NCI-H2107 (cell line): Measurements from ENCODE around the gene CAMTA2.
A peak's percentile ranks its signal among the peaks of the same experiment; 100 is the strongest.

Experiments used
- DNase-seq: peaks from one replicate; lab custom pipeline; 2025; lab: John Stamatoyannopoulos, UW

CAMTA2 gene

GRCh38 chr17:5002121-5002788 is 14.8 kb upstream of the CAMTA2 start:
- no peak for DNase-seq

- no peak for DNase-seq
Observed at GRCh38 chr17:5000237-5000639, 12.8 kb upstream of the CAMTA2 start.

GRCh38 chr17:4999430-5000093 is 12.1 kb upstream of the CAMTA2 start:
- DNase-seq = no peak

- no peak for DNase-seq
Observed at GRCh38 chr17:4998732-4999429, 11.4 kb upstream of the CAMTA2 start.

- DNase-seq = no peak
Observed at GRCh38 chr17:4998027-4998731, 10.7 kb upstream of the CAMTA2 start.

GRCh38 chr17:4997302-4998026 is 10.0 kb upstream of the CAMTA2 start, which contains the start of the genes INCA1 and KIF1C:
Gene INCA1, minus strand, starts transcription at chr17:4997522. Its CDS starts 3,085 bp downstream, at chr17:4994437.
Gene KIF1C, plus strand, starts transcription at chr17:4997950. Its CDS starts 2,297 bp downstream, at chr17:5000247.
- peak; percentile 47 for DNase-seq

- no peak for DNase-seq
Observed at GRCh38 chr17:4994081-4994595, 6.7 kb upstream of the CAMTA2 start.

GRCh38 chr17:4987767-4988567 is 492 bp upstream of the CAMTA2 start:
- DNase-seq = no peak

GRCh38 chr17:4986403-4986802 is 1.1 kb downstream of the CAMTA2 start:
- no peak for DNase-seq

GRCh38 chr17:4982305-4982704 is 5.2 kb downstream of the CAMTA2 start:
- no peak for DNase-seq

GRCh38 chr17:4980644-4981216 is 6.7 kb downstream of the CAMTA2 start:
- DNase-seq = no peak

GRCh38 chr17:4978726-4979125 is 8.7 kb downstream of the CAMTA2 start:
- DNase-seq = no peak

GRCh38 chr17:4974115-4974670 is 13.3 kb downstream of the CAMTA2 start:
- no peak for DNase-seq

GRCh38 chr17:4973256-4974114 is 14.0 kb downstream of the CAMTA2 start:
- DNase-seq = no peak

GRCh38 chr17:4972752-4973151 is 14.7 kb downstream of the CAMTA2 start:
- DNase-seq = no peak

- no peak for DNase-seq
Observed at GRCh38 chr17:4972322-4972721, 15.2 kb downstream of the CAMTA2 start.

- no peak for DNase-seq
Observed at GRCh38 chr17:4971826-4972225, 15.6 kb downstream of the CAMTA2 start.

GRCh38 chr17:4970273-4970672 is 17.2 kb downstream of the CAMTA2 start:
- DNase-seq = no peak
